ENCODE data around the gene DDX42. TPM values are rescaled to one million over a fixed set of nuclear protein-coding genes. Genes with fewer than 3 reads are reported as not detected.

DDX42 gene
- total and polyA plus RNA-seq, 9 of the 15 experiments (the other 6 are each of a cell fraction or from before 2014, with no cell fraction given): 16.5 to 149 (median 87.6) TPM

DNA sequence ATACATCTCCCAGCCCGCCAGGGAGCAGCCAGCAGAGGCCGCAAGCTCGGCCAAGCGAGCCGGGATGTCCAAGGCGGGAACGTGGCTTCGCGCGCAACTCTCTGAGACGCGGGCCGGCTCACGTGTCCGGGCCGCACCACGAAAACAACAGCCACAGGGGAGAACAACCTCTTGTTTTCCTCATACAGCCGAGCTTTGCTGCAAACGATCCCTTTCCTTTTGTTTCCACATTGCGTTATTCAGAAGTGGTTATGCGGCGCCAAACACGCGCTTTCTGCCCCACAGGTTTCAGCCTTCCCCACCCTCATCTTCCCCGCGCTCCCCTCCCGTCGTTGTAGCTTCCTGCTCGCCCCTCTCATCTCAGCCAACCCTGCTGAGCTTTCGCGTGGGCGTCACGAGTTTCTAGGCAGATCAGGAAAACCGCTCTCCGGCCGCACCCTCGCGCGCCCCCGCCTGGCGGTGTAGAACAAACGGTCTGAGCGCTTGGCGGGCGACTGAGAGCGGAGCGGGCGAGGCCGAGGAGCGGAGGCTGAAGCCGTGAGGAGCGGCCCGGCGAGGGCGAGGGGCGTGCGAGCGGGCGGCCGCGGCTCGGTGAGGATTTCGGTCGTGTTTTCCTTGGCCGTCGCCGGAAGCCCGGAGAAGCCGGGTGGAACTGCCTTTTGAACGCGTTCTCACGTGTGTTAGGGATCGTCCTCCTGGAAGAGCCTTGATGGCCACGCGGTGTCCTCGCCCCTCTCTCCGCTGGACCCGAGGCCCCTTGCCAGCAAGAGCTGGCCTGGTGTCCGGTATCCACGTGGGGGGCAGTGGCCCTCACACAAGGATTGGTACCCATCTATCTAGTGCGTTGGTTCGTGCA is 75.1 kb downstream of the DDX42 start (continued):
- no peak for TF ChIP-seq SIN3B (IDR thresholded peaks at IDR 0.05; ENCODE audit: low read depth)
- TF ChIP-seq ZZZ3 (IDR thresholded peaks at IDR 0.05): peak; percentile 76
- 0 out of 2 replicates have a peak, but pooled peaks have one; percentile 38 for TF ChIP-seq ZSCAN29 (IDR thresholded peaks at IDR 0.05)
- no peak for TF ChIP-seq WHSC1 (IDR thresholded peaks at IDR 0.05; ENCODE audit: low read length)
- TF ChIP-seq, protein P1, sequence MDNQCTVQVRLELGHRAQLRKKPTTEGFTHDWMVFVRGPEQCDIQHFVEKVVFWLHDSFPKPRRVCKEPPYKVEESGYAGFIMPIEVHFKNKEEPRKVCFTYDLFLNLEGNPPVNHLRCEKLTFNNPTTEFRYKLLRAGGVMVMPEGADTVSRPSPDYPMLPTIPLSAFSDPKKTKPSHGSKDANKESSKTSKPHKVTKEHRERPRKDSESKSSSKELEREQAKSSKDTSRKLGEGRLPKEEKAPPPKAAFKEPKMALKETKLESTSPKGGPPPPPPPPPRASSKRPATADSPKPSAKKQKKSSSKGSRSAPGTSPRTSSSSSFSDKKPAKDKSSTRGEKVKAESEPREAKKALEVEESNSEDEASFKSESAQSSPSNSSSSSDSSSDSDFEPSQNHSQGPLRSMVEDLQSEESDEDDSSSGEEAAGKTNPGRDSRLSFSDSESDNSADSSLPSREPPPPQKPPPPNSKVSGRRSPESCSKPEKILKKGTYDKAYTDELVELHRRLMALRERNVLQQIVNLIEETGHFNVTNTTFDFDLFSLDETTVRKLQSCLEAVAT (IDR thresholded peaks at IDR 0.05): peak in 1 of 2 experiments; percentile 49; a peak in 2 of 4 replicates
- TF ChIP-seq, protein P2, sequence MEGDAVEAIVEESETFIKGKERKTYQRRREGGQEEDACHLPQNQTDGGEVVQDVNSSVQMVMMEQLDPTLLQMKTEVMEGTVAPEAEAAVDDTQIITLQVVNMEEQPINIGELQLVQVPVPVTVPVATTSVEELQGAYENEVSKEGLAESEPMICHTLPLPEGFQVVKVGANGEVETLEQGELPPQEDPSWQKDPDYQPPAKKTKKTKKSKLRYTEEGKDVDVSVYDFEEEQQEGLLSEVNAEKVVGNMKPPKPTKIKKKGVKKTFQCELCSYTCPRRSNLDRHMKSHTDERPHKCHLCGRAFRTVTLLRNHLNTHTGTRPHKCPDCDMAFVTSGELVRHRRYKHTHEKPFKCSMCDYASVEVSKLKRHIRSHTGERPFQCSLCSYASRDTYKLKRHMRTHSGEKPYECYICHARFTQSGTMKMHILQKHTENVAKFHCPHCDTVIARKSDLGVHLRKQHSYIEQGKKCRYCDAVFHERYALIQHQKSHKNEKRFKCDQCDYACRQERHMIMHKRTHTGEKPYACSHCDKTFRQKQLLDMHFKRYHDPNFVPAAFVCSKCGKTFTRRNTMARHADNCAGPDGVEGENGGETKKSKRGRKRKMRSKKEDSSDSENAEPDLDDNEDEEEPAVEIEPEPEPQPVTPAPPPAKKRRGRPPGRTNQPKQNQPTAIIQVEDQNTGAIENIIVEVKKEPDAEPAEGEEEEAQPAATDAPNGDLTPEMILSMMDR (IDR thresholded peaks at IDR 0.05 in 2 of 3, conservative IDR thresholded peaks at IDR 0.05 in 1 of 3; ENCODE audit: insufficient read depth in 2 of 3, low read depth in 1 of 3, low read length in 3 of 3): peak; percentile 86 to 91 (median 90)
- TF ChIP-seq, protein P3, sequence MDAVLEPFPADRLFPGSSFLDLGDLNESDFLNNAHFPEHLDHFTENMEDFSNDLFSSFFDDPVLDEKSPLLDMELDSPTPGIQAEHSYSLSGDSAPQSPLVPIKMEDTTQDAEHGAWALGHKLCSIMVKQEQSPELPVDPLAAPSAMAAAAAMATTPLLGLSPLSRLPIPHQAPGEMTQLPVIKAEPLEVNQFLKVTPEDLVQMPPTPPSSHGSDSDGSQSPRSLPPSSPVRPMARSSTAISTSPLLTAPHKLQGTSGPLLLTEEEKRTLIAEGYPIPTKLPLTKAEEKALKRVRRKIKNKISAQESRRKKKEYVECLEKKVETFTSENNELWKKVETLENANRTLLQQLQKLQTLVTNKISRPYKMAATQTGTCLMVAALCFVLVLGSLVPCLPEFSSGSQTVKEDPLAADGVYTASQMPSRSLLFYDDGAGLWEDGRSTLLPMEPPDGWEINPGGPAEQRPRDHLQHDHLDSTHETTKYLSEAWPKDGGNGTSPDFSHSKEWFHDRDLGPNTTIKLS (IDR thresholded peaks at IDR 0.05; ENCODE audit: borderline replicate concordance, low read depth): peak; percentile 92; the same call in 1 of the 2 replicates
- TF ChIP-seq PRPF4 (IDR thresholded peaks at IDR 0.05; ENCODE audit: insufficient read depth, low read depth, low read length, poor library complexity, severe bottlenecking): peak; percentile 56
- peak in 1 of 3 experiments; percentile 29 for TF ChIP-seq YY1 (IDR thresholded peaks at IDR 0.05; ENCODE audit: borderline replicate concordance in 1 of 3, control insufficient read depth in 1 of 3, extremely low read depth in 1 of 3, insufficient read depth in 3 of 3, insufficient read length in 1 of 3, insufficient replicate concordance in 2 of 3, low read depth in 1 of 3, low read length in 2 of 3)
- no peak; the same call in none of the 2 replicates for TF ChIP-seq EP300 (IDR thresholded peaks at IDR 0.05; ENCODE audit: low read length)
- 0 out of 2 replicates have a peak, but pooled peaks have one; percentile 72 for TF ChIP-seq CAMTA2 (CRISPR knock-in tag; conservative IDR thresholded peaks at IDR 0.05)
- peak; percentile 9 for TF ChIP-seq HMGN3 (IDR thresholded peaks at IDR 0.05; ENCODE audit: borderline replicate concordance, extremely low read depth, insufficient read length, low read depth, low read length)
- TF ChIP-seq ZNF668 (CRISPR knock-in tag; IDR thresholded peaks at IDR 0.05): peak; percentile 92; the same call in 1 of the 2 replicates
- TF ChIP-seq JUND (IDR thresholded peaks at IDR 0.05; ENCODE audit: borderline replicate concordance, low read depth, low read length): peak; percentile 97
- peak; percentile 53; the same call in 1 of the 3 replicates for TF ChIP-seq JUND (tag; IDR thresholded peaks at IDR 0.05; ENCODE audit: borderline replicate concordance, low read depth, low read length)
- TF ChIP-seq, protein P4, sequence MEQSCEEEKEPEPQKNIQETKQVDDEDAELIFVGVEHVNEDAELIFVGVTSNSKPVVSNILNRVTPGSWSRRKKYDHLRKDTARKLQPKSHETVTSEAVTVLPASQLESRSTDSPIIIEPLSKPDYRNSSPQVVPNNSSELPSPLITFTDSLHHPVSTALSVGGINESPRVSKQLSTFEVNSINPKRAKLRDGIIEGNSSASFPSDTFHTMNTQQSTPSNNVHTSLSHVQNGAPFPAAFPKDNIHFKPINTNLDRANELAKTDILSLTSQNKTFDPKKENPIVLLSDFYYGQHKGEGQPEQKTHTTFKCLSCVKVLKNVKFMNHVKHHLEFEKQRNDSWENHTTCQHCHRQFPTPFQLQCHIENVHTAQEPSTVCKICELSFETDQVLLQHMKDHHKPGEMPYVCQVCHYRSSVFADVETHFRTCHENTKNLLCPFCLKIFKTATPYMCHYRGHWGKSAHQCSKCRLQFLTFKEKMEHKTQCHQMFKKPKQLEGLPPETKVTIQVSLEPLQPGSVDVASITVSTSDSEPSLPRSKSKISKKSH (CRISPR knock-in tag; IDR thresholded peaks at IDR 0.05): no peak
- TF ChIP-seq, protein P5, sequence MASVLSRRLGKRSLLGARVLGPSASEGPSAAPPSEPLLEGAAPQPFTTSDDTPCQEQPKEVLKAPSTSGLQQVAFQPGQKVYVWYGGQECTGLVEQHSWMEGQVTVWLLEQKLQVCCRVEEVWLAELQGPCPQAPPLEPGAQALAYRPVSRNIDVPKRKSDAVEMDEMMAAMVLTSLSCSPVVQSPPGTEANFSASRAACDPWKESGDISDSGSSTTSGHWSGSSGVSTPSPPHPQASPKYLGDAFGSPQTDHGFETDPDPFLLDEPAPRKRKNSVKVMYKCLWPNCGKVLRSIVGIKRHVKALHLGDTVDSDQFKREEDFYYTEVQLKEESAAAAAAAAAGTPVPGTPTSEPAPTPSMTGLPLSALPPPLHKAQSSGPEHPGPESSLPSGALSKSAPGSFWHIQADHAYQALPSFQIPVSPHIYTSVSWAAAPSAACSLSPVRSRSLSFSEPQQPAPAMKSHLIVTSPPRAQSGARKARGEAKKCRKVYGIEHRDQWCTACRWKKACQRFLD (CRISPR knock-in tag; IDR thresholded peaks at IDR 0.05): peak; percentile 87
